HG03378 (cell line): ENCODE data around the gene SLC1A2.
"Not testable (repeated sequence)": the region's sequence is repeated elsewhere in the genome, so short reads cannot be mapped to it uniquely, and the experiment has no call there.

ENCODE experiments used
- ATAC-seq: cut with Tn5 transposase; IDR thresholded peaks from one replicate; pipeline ENCODE4 v1.9.1; 2021; ENCODE audit warnings: mild to moderate bottlenecking, moderate library complexity; ENCODE audit not compliant: unreplicated experiment

The SLC1A2 gene

GRCh38 chr11:35232891-35233330, 186.4 kb downstream of the SLC1A2 start:
- no peak for ATAC-seq

GRCh38 chr11:35231076-35231860, 188.1 kb downstream of the SLC1A2 start:
- no peak for ATAC-seq

GRCh38 chr11:35230388-35230787, 189.0 kb downstream of the SLC1A2 start:
- ATAC-seq, result no peak

GRCh38 chr11:35228328-35228725, 191.0 kb downstream of the SLC1A2 start:
- ATAC-seq, result no peak

- ATAC-seq, result no peak
Observed at GRCh38 chr11:35227576-35228327, 191.6 kb downstream of the SLC1A2 start.

GRCh38 chr11:35226756-35227155, 192.6 kb downstream of the SLC1A2 start:
- ATAC-seq, result not testable (repeated sequence)

- no peak for ATAC-seq
Observed at GRCh38 chr11:35225946-35226520, 193.3 kb downstream of the SLC1A2 start.

GRCh38 chr11:35223991-35224390, 195.4 kb downstream of the SLC1A2 start:
- ATAC-seq, result no peak

GRCh38 chr11:35223371-35223796, 196.0 kb downstream of the SLC1A2 start:
- no peak for ATAC-seq

GRCh38 chr11:35218956-35219355, 200.4 kb downstream of the SLC1A2 start:
- no peak for ATAC-seq

- ATAC-seq, result no peak
Observed at GRCh38 chr11:35216962-35217678, 202.2 kb downstream of the SLC1A2 start.

- no peak for ATAC-seq
Observed at GRCh38 chr11:35215945-35216344, 203.4 kb downstream of the SLC1A2 start.

- ATAC-seq, result no peak
Observed at GRCh38 chr11:35214792-35215193, 204.6 kb downstream of the SLC1A2 start.

- ATAC-seq, result no peak
Observed at GRCh38 chr11:35214226-35214770, 205.1 kb downstream of the SLC1A2 start.

GRCh38 chr11:35211952-35212351, 207.4 kb downstream of the SLC1A2 start:
- ATAC-seq, result no peak

GRCh38 chr11:35210876-35211546, 208.3 kb downstream of the SLC1A2 start:
- no peak for ATAC-seq

GRCh38 chr11:35208795-35209194, 210.6 kb downstream of the SLC1A2 start:
- no peak for ATAC-seq

GRCh38 chr11:35207471-35208403, 211.6 kb downstream of the SLC1A2 start:
- no peak for ATAC-seq

- ATAC-seq, result no peak
Observed at GRCh38 chr11:35206616-35207015, 212.7 kb downstream of the SLC1A2 start.
